CD4-positive, alpha-beta T cell treated with Interleukin-21 for 1 hour (primary cell): ENCODE measurements around the gene BCL2.

Source experiments
- DNase-seq: peaks from one replicate; pipeline ENCODE4 v3.0.0-alpha.2; 2020

BCL2 gene

DNA sequence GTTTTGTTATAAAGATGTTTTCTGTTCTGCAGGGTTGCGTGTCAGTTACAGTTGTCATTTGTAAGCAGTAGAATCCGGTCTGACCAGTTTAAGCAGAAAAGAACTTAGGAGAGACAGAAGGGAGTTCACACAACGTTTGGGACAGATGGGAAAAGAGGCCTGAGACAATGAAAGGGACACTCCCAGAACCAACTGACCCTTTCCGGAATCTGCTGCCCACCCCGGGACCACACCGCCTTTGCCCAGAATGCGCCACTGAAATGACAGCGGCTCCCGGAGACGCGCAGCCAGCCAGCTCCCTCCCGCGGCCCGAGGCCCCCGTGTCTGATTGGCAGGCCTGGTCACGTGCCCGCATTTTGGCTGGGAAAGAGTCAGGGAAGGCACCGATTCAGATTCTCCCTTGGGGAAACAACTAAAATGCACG lies 244.6 kb downstream of the BCL2 start:
- DNase-seq = peak; percentile 47

GRCh38 chr18:63073481-63073880 lies 246.1 kb downstream of the BCL2 start:
- peak; percentile 36 for DNase-seq
